Caco-2 (cell line): ENCODE data around the gene NEAT1. TPM values are rescaled to one million over a fixed set of nuclear protein-coding genes. Genes with fewer than 3 reads are reported as not detected.
"Not testable (repeated sequence)": the region's sequence is repeated elsewhere in the genome, so short reads cannot be mapped to it uniquely, and the experiment has no call there.

Experiments used
- BruUV-seq: library from RNA; stranded (reverse); fragments of 400-500 nt; replicated peaks from 2 replicates; lab custom pipeline; 2021; lab: Mats Ljungman, UMichigan
- CTCF ChIA-PET: fragments of 300-600 bp; sonication (Branson Sonifier 250); formaldehyde crosslinking; loops from one replicate; lab custom pipeline; 2022; ENCODE audit warnings: antibody characterized with exemption; lab: Charles Lee
- POLR2A ChIA-PET: fragments of 300-600 bp; sonication (Branson Sonifier 250); formaldehyde crosslinking; loops from one replicate; lab custom pipeline; 2022; ENCODE audit warnings: antibody characterized with exemption; lab: Charles Lee
- DNase-seq, 2 experiments: peaks; one replicate each; pipeline versions ENCODE4 v3.0.0 to v3.0.0-alpha.2; 2020 to 2022
- H3K27me3 ChIP-seq: replicated peaks from 2 replicates; pipeline ENCODE4 v1.6.0; 2011; ENCODE audit warnings: low read length; ENCODE audit not compliant: control insufficient read depth, insufficient read depth
- H3K36me3 ChIP-seq: 2 replicates; pipeline ENCODE4 v1.5.1; 2011; ENCODE audit warnings: low read length; ENCODE audit not compliant: control insufficient read depth, insufficient read depth
- H3K4me1 ChIP-seq: fragments of 250-450 bp; sonication (Bioruptor Pico); 2 replicates; pipeline ENCODE4 v1.5.1; 2020; ENCODE audit warnings: mild to moderate bottlenecking
- H3K4me3 ChIP-seq: 2 replicates; pipeline ENCODE4 v1.5.1; 2011; ENCODE audit warnings: low read depth, mild to moderate bottlenecking, control low read depth, low read length
- H3K9me3 ChIP-seq: fragments of 250-450 bp; sonication (Bioruptor Pico); 2 replicates; pipeline ENCODE4 v1.5.1; 2020; ENCODE audit warnings: mild to moderate bottlenecking, moderate library complexity
- H3K27ac Mint-ChIP-seq: one replicate; pipeline ENCODE4 v1.8.0; 2022; ENCODE audit warnings: mixed read lengths; ENCODE audit not compliant: unreplicated experiment
- H3K27me3 Mint-ChIP-seq: one replicate; pipeline ENCODE4 v1.8.0; 2022; ENCODE audit warnings: mixed read lengths; ENCODE audit not compliant: insufficient read depth, unreplicated experiment
- H3K36me3 Mint-ChIP-seq: one replicate; pipeline ENCODE4 v1.8.0; 2022; ENCODE audit warnings: mild to moderate bottlenecking, mixed read lengths; ENCODE audit not compliant: insufficient read depth, unreplicated experiment
- H3K4me1 Mint-ChIP-seq: one replicate; pipeline ENCODE4 v1.8.0; 2022; ENCODE audit warnings: low read depth, mixed read lengths; ENCODE audit not compliant: unreplicated experiment
- H3K4me3 Mint-ChIP-seq: one replicate; pipeline ENCODE4 v1.8.0; 2022; ENCODE audit warnings: mild to moderate bottlenecking, moderate library complexity, mixed read lengths; ENCODE audit not compliant: unreplicated experiment
- H3K9me3 Mint-ChIP-seq: one replicate; pipeline ENCODE4 v1.8.0; 2022; ENCODE audit warnings: mixed read lengths; ENCODE audit not compliant: unreplicated experiment
- CTCF ChIP-seq, 2 experiments: fragments of 200-600 bp in 1 of 2; IDR thresholded peaks; 1 replicate in 1 of 2; 2 replicates in 1 of 2; pipeline versions ENCODE4 v1.5.1 to v1.8.0; 2011 to 2022; ENCODE audit warnings: antibody characterized with exemption in 1 of 2, control low read depth in 1 of 2, inconsistent platforms in 1 of 2, low read depth in 1 of 2, low read length in 1 of 2, mild to moderate bottlenecking in 1 of 2, moderate library complexity in 1 of 2; ENCODE audit not compliant: insufficient read depth in 1 of 2, severe bottlenecking in 1 of 2, unreplicated experiment in 1 of 2
- intact Hi-C: fragments of 100-400 bp; cut with micrococcal nuclease; formaldehyde crosslinking; loops from one replicate; pipeline ENCODE4 v1.10.0; 2022; ENCODE audit not compliant: unreplicated experiment
- total RNA-seq: library from RNA; stranded (reverse); gene quantifications from 2 replicates; pipeline ENCODE4 v1.2.3, GENCODE V29; 2022

The NEAT1 gene
- total RNA-seq, 1 experiment from 2014 or later: 254 TPM

- intact Hi-C loops: no loop called here
- H3K27me3 Mint-ChIP-seq: no peaks in the 10 kb centered on the region
- H3K36me3 Mint-ChIP-seq: peaks cover 77% of the 10 kb centered on the region
- 0 out of 2 replicates have a peak, but pooled peaks cover 3% of the 10 kb centered on the region for H3K9me3 ChIP-seq
- no peak for TF ChIP-seq CTCF (IDR thresholded peaks at IDR 0.05; ENCODE audit: insufficient read depth in 1 of 2, low read depth in 1 of 2, low read length in 1 of 2, severe bottlenecking in 1 of 2, unreplicated experiment in 1 of 2)
- no peaks in the 10 kb centered on the region for H3K9me3 Mint-ChIP-seq
- peak overlapping the region; percentile 17 for H3K27ac Mint-ChIP-seq
- BruUV-seq: no TSS peak
- H3K4me3 ChIP-seq: no peak overlapping the region
- no peaks in the 10 kb centered on the region for H3K27me3 ChIP-seq
- peaks cover 36% of the 10 kb centered on the region for H3K4me1 Mint-ChIP-seq
- no peak for DNase-seq
- POLR2A ChIA-PET: interaction anchor here (0.6 to 1.0 kb wide), 2 partner anchors 24 to 43 kb away, joined by 3 to 5 read pairs; partner anchors contain the start of gene NEAT1
- no peaks in the 10 kb centered on the region for H3K36me3 ChIP-seq
- CTCF ChIA-PET: interaction anchor here (0.5 to 1.3 kb wide), 2 partner anchors 22 to 65 kb away, joined by 5 to 6 read pairs; no protein-coding TSS in a partner anchor
- H3K4me3 Mint-ChIP-seq: no peak overlapping the region
- H3K4me1 ChIP-seq: peaks cover 43% of the 10 kb centered on the region
Observed at GRCh38 chr11:65446446-65447277, 24.1 kb downstream of the NEAT1 start.

GRCh38 chr11:65448074-65448417, 25.4 kb downstream of the NEAT1 start:
- no peaks in the 10 kb centered on the region for H3K27me3 Mint-ChIP-seq
- H3K4me3 Mint-ChIP-seq: no peak overlapping the region
- no peak for DNase-seq
- Histone ChIP-seq H3K9me3 (0 out of 2 replicates have a peak, but pooled peaks cover 3% of the 10 kb centered on the region), H3K4me3 (no peak overlapping the region), H3K36me3 (no peaks in the 10 kb centered on the region), H3K4me1 (peaks cover 30% of the 10 kb centered on the region), H3K27me3 (no peaks in the 10 kb centered on the region)
- H3K9me3 Mint-ChIP-seq: no peaks in the 10 kb centered on the region
- H3K4me1 Mint-ChIP-seq: peaks cover 31% of the 10 kb centered on the region
- BruUV-seq: no TSS peak
- peaks cover 63% of the 10 kb centered on the region for H3K36me3 Mint-ChIP-seq
- H3K27ac Mint-ChIP-seq: peak overlapping the region; percentile 42
- intact Hi-C loops: no loop called here
- POLR2A ChIA-PET: no interaction called here
- CTCF ChIA-PET: interaction anchor here (1.2 kb wide), 1 partner anchor 32 kb away, joined by 3 read pairs; no protein-coding TSS in a partner anchor
- TF ChIP-seq CTCF (IDR thresholded peaks at IDR 0.05; ENCODE audit: insufficient read depth in 1 of 2, low read depth in 1 of 2, low read length in 1 of 2, severe bottlenecking in 1 of 2, unreplicated experiment in 1 of 2): no peak

- Histone ChIP-seq H3K36me3 (no peaks in the 10 kb centered on the region), H3K4me3 (no peak overlapping the region), H3K9me3 (0 out of 2 replicates have a peak, but pooled peaks cover 3% of the 10 kb centered on the region), H3K27me3 (no peaks in the 10 kb centered on the region), H3K4me1 (peaks cover 24% of the 10 kb centered on the region)
- intact Hi-C loops: no loop called here
- no TSS peak for BruUV-seq
- peaks cover 26% of the 10 kb centered on the region for H3K4me1 Mint-ChIP-seq
- no peaks in the 10 kb centered on the region for H3K9me3 Mint-ChIP-seq
- DNase-seq: peak in 1 of 2 experiments; percentile 76
- ChIA-PET POLR2A (interaction anchor here (1.0 to 1.1 kb wide), 2 partner anchors 15 to 29 kb away, joined by 3 read pairs; no protein-coding TSS in a partner anchor), CTCF (interaction anchor here (0.6 to 1.2 kb wide), 4 partner anchors 20 to 81 kb away, joined by 3 to 7 read pairs (median 4); no protein-coding TSS in a partner anchor)
- H3K36me3 Mint-ChIP-seq: peaks cover 58% of the 10 kb centered on the region
- no peak for TF ChIP-seq CTCF (IDR thresholded peaks at IDR 0.05; ENCODE audit: insufficient read depth in 1 of 2, low read depth in 1 of 2, low read length in 1 of 2, severe bottlenecking in 1 of 2, unreplicated experiment in 1 of 2)
- H3K4me3 Mint-ChIP-seq: no peak overlapping the region
- no peaks in the 10 kb centered on the region for H3K27me3 Mint-ChIP-seq
- peak overlapping the region; percentile 42 for H3K27ac Mint-ChIP-seq
Observed at GRCh38 chr11:65448418-65449105, 26.0 kb downstream of the NEAT1 start.

GRCh38 chr11:65451301-65451700, 28.7 kb downstream of the NEAT1 start:
- H3K27me3 Mint-ChIP-seq, H3K27me3 ChIP-seq, CTCF ChIA-PET, POLR2A ChIA-PET, H3K27ac Mint-ChIP-seq, H3K9me3 ChIP-seq, H3K36me3 ChIP-seq, intact Hi-C loops, H3K4me3 Mint-ChIP-seq, H3K9me3 Mint-ChIP-seq, DNase-seq, BruUV-seq, H3K4me3 ChIP-seq: not testable (repeated sequence)
- peaks cover 47% of the 10 kb centered on the region for H3K36me3 Mint-ChIP-seq
- H3K4me1 Mint-ChIP-seq: peaks cover 30% of the 10 kb centered on the region
- peaks cover 16% of the 10 kb centered on the region for H3K4me1 ChIP-seq
